Breast epithelium (tissue), 3 donors: ENCODE results near the gene AFAP1.

Source experiments
- POLR2A ChIP-seq: fragments of 450-650 bp; IDR thresholded peaks from one replicate; pipeline ENCODE4 v1.6.1; 2016; ENCODE audit warnings: antibody characterized with exemption, mild to moderate bottlenecking, moderate library complexity
- POLR2AphosphoS5 ChIP-seq, 3 donors: sonication (generic); formaldehyde crosslinking; IDR thresholded peaks; one replicate each; pipeline ENCODE4 v1.6.1; 2017; ENCODE audit warnings: antibody characterized with exemption in 3 of 3
- TF ChIP-seq, protein P1 (sequence below), 3 donors: fragments of 450-650 bp; IDR thresholded peaks; one replicate each; pipeline ENCODE4 v1.5.1; 2016 to 2017; ENCODE audit warnings: antibody characterized with exemption in 3 of 3, mild to moderate bottlenecking in 3 of 3, moderate library complexity in 3 of 3

- TF ChIP-seq, protein P1, sequence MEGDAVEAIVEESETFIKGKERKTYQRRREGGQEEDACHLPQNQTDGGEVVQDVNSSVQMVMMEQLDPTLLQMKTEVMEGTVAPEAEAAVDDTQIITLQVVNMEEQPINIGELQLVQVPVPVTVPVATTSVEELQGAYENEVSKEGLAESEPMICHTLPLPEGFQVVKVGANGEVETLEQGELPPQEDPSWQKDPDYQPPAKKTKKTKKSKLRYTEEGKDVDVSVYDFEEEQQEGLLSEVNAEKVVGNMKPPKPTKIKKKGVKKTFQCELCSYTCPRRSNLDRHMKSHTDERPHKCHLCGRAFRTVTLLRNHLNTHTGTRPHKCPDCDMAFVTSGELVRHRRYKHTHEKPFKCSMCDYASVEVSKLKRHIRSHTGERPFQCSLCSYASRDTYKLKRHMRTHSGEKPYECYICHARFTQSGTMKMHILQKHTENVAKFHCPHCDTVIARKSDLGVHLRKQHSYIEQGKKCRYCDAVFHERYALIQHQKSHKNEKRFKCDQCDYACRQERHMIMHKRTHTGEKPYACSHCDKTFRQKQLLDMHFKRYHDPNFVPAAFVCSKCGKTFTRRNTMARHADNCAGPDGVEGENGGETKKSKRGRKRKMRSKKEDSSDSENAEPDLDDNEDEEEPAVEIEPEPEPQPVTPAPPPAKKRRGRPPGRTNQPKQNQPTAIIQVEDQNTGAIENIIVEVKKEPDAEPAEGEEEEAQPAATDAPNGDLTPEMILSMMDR (IDR thresholded peaks at IDR 0.05): no peak
- TF ChIP-seq POLR2A: no peak
- TF ChIP-seq POLR2AphosphoS5 (IDR thresholded peaks at IDR 0.05): no peak
These were observed 160.3 kb downstream of the AFAP1 start for GRCh38 chr4:7779432-7779768.
